Dermis microvascular lymphatic vessel endothelial cell (primary cell): ENCODE data around the gene OSBPL10. TPM values are rescaled to one million over a fixed set of nuclear protein-coding genes. Genes with fewer than 3 reads are reported as not detected.
"Not testable (repeated sequence)": the region's sequence is repeated elsewhere in the genome, so short reads cannot be mapped to it uniquely, and the experiment has no call there.

Source experiments
- DNase-seq, 2 donors: peaks; one replicate each; pipeline versions ENCODE4 v3.0.0 to v3.0.0-alpha.2; 2010; ENCODE audit warnings: low read depth in 2 of 2
- total RNA-seq: library from RNA; depleted of rRNA; stranded (reverse); fragments of >200 nt; gene quantifications from 2 replicates; pipeline ENCODE4 v1.2.1, GENCODE V29; 2014

The OSBPL10 gene
- total RNA-seq, 1 donor from 2014 or later: 8.0 TPM

GRCh38 chr3:31891876-31892455, 89.1 kb downstream of the OSBPL10 start:
- DNase-seq: no peak

DNA sequence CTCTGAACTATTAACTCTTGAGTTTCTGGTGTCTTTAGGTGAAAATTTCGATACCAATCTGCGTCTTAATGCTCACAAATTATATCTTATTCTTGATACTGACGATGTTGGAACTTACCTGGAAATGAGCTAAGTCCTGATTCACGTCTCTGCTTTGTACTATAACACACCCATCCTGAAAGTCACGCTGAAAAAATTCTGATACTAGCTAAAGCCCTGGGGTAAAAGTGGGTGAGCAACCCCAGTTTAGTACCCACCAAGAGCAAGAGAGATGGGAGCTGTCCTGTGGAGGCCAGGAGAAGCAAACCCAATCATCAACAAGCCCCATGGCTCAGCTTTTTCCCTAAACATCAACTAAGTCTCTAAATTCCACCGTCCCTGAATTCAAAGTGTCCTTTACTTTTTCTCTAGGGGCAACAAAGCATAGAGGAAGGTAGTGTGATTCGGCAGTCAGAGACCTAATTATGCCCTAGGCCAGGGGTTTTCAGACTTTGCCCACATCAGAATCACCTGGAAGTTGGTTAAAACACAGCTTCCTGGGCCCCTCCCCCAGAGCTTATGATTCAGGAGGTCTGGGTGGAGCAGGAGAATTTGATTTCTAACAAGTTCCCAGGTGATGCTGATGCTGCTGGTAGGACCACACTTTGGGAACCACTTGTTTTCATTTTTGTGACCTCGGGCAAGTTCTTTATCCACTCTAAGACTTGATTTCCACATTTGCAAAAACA, 90.2 kb downstream of the OSBPL10 start:
- no peak for DNase-seq

DNA sequence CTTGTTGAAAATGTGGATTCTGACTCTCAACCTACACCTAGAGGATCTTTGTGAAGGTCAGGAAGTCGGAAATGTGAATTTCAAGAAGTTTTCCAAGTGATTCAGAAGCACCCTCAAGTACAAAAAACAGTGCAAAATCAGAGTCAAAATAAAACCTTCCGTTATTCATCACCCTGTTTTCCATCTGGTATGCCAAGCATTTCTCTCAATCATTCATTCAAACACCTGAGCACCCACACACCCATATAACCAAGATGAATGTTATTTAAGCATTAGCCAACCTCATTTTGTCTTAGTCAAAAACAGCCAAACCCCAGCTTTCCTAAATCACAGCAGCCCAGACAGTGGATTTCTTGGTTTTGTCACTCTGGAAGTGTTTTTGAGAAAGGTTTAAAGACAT, 91.1 kb downstream of the OSBPL10 start:
- DNase-seq: no peak

DNA sequence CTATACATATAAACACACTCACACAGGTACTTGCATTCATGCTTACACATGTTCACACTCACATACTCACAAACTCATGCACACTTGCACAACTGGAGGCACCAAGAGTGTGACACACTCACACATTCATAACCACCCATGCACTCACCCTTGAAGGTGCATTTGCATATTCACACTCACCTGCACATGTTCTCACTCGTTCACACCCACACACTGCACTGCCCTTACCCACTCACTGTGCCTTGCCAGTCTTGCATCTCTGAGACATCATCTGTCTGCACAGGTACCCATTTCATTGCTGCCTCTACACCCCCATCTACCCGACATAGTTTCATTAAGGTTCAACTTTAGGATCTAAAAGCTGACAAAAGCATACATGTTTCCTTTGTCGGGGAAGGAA, 95.8 kb downstream of the OSBPL10 start:
- DNase-seq: no peak

DNA sequence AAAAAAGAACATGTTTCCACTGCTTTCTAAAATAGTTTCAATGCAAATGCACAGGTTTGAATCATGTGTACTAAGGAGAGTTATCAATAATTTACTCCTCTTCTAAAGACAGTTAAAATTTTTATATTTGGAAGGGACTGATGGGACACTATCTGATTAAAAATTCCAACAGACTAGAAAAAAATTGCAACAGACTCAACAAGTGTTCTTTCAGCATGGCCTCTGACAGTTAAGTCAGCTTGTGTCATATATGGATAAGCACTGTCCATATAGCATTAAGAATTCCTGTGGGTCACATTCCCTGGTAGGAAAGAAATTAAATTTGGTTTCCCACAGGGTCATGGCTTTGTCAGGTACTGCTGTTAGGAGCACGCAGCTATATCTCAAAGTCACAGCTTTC, 96.8 kb downstream of the OSBPL10 start:
- DNase-seq: no peak

DNA sequence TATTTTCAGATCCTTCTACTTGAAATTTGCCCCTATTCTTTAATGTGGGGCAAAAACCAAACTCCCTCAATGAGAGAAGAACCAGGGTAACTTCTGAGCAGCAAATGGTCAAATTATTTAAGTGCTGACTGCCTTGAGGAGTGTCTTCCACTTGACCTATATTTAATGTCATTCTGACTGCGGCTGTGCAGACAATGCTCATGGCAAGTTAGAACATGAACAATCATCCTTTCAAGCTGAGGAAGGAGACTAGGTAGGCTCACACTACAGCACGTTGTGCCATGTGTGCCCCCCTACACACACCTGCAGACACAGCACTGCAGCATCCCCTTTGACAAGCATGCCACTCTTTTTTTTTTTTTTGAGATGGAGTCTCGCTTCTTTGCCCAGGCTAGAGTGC, 98.2 kb downstream of the OSBPL10 start:
- DNase-seq: no peak

- no peak for DNase-seq
Observed at GRCh38 chr3:31882431-31882830, 98.6 kb downstream of the OSBPL10 start.

DNA sequence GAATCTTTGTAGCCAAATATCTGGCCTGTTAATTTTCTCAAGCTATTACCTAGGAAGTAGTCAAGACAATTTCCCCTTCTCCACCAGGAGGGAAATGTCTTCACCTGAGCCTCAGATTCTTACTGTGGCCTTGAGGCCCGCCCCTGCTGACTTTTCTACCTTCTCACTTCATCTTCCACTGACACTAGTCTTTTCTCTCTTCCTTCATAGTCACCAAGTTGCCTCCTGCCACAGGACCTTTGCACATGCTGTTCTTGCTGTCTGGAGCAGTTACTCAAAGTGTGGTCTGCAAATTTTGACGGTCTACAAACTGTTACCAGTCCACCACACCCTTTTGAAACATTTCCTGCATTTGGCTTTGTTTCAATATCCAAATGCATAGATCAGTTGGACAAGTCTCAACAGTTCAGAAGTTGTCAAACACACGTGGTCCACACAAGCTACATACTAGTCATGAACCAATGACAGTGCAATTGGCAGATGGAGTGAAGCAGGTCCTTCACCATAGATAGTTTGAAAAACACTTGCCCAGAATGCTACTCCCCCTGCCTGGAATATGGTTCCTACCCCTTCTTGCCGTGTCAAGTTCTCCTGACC, 100.5 kb downstream of the OSBPL10 start:
- no peak for DNase-seq

DNA sequence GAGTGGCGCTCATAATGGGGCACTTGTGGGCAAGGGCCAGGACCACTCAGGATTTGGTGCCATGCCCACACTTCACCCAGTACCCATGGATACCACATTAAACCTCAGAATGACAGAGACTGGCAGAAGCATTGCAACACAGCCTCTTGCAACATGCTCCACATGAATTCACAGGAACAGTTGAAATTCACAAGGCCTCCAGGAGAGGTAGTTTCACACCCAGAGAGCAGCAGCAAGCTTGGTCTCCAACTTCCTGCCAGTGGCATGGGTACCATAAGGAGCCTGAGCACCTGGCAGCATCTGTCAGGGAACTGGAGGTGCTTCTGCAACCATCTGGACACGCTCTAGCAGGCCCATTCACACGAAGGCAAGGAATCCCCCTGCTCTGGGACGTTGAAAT, 101.0 kb downstream of the OSBPL10 start:
- DNase-seq: no peak

DNA sequence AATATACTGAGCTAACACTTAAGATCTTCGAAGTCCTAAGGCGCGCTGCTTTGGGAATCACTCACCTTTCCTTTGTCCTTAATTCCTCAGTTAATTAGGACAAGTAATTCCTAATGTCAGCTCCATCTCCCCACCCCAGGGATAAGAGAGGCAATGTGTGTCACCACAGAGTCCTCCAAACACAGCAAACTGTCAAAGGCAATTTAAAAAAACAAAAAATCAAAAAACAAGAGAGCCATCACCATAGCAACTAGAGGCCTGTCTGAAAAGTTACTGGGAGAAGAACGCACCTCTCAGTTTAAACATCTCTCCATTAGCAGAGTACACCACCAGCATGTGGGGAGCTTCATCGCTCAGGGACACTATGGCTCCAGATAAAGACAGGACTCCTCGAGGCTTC, 101.7 kb downstream of the OSBPL10 start:
- no peak for DNase-seq

DNA sequence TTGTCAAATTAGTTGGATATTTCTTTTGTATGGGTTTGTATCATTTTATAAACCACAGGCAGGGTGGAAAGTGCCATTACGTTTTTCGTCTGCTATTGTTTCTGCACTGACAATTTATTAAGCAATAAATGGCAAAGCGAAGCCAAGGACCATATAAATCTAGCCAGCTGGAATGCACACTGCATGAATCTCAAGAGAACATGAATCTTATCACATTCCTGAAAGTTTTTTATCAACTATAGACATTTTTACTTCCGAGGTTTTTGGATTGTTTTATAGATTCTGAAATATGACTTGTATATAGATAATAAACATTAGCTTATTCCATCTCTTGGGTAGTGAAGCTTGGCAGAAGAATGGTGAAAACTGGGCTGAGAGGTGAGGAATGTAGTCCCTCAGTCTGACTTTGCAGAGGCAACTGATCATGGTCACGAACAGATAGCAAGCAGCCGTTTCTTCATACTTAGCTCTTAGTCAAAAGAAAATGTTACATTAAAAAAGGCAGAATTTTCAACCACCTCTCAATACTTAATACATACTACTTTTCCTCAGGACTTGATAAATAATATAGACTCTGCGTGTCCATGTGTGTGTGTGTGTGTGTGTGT, 102.7 kb downstream of the OSBPL10 start:
- no peak for DNase-seq

DNA sequence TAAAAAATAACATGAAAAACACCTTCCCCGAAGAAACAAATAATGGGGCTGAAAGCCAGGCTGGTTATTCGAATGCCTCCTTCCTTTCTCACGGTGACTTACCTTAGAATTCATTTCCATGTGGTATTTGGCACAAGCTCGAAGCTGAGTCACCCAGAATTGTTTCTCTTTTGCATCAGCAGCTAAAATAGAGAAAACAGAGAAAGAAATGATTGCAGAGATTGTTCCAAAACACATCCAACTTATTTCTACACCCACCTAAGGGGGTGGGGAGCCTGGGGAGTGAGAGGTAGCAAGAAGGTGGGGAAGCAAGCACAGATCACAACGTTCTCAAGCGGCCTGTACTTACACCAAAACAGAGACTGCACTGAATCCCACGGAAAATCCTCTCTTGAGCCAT, 104.7 kb downstream of the OSBPL10 start:
- peak; percentile 53 to 92 for DNase-seq

DNA sequence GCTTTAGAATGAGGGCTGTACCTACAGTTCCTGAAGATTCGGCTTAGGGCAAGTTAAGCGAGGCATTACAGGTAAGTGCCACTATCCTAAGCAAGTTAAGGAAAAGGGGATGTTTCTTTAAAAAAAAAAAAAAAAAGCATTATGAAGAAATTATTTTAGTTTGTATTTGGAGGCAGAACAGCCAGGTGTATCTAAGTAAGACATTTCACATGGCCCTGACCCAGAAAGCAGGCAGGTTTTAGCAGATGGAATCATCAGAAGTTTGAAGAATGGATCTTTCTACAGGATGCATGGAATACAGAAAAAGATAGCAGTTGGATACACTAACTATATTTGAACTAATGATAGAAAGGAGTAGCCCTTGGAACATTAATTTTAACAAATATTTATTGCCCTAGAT, 105.6 kb downstream of the OSBPL10 start:
- DNase-seq: no peak

GRCh38 chr3:31873254-31873820, 107.7 kb downstream of the OSBPL10 start:
- DNase-seq: no peak

- peak in 1 of 2 donors; percentile 72 for DNase-seq
Observed at GRCh38 chr3:31871939-31872507, 109.0 kb downstream of the OSBPL10 start.

- not testable (repeated sequence) for DNase-seq
Observed at GRCh38 chr3:31870111-31870510, 111.0 kb downstream of the OSBPL10 start.

- DNase-seq: no peak
Observed at GRCh38 chr3:31868236-31868635, 112.8 kb downstream of the OSBPL10 start.

DNA sequence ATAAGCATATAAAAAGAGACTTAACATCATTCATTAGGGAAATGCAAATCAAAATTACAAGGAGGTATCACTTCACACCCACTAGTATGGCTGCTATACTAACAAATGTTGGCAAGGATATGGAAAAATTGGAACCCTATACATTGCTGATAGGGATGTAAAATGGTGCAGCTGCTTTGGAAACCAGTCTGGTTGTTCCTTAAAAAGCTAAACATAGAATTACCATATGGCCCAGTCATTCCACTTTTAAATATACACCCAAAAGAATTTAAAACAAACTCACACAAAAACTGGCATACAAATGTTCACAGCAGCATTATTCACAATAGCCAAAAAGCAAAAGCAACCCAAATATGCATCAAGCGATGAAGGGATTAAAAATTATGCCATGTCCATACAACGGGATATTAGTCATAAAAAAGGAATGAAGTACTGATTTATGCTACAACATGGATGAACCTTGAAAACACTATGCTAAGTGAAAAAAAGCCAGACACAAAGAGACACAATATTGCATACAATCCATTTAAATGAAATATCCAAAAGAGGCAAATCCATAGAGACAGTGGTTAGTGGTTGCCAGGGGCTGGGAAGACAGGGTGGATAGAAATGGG, 118.3 kb downstream of the OSBPL10 start:
- peak in 1 of 2 donors; percentile 14 for DNase-seq

DNA sequence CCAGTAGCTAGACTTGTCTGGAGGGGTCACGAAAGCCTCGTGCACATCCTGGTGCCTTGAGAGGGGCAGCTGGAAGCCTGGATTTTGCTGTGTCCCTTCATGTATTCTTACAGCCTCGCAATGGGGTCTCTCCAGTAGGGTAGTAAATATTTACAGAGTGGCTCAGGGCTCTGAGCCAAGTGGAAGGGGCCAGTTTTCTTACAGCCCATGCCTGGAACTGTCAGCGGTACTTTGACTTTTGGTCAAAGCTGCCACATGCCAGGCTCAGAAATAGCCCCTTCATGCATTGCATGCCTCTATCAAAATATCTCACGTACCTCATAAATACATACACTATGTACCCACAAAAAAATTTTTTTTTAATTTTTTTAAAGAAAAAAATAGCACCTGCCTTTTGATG, 119.2 kb downstream of the OSBPL10 start:
- no peak for DNase-seq

GRCh38 chr3:31860642-31861041, 120.4 kb downstream of the OSBPL10 start:
- not testable (repeated sequence) for DNase-seq

DNA sequence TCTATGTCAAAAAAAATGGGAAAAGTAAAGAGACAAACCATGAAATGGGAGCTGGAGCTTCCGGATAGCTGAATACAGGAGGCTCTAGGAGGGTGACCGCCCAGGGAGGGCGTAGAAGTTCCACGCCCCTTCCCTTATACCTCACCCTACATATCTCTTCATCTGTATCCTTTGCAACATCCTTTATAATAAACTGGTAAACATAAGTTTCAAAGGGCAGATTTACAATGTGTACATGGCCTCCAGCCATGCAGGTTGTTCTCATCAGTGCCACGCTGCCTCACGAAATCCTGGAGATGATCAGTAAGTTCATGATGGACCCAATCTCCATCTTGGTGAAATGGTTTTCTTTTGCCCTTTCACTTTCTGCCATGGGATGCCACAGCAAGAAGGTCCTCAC, 121.8 kb downstream of the OSBPL10 start:
- no peak for DNase-seq
